ENCODE results near the gene MGME1.

GRCh38 chr20:17992224-17992637, 23.4 kb downstream of the MGME1 start:
- TF ChIP-seq, protein P1, sequence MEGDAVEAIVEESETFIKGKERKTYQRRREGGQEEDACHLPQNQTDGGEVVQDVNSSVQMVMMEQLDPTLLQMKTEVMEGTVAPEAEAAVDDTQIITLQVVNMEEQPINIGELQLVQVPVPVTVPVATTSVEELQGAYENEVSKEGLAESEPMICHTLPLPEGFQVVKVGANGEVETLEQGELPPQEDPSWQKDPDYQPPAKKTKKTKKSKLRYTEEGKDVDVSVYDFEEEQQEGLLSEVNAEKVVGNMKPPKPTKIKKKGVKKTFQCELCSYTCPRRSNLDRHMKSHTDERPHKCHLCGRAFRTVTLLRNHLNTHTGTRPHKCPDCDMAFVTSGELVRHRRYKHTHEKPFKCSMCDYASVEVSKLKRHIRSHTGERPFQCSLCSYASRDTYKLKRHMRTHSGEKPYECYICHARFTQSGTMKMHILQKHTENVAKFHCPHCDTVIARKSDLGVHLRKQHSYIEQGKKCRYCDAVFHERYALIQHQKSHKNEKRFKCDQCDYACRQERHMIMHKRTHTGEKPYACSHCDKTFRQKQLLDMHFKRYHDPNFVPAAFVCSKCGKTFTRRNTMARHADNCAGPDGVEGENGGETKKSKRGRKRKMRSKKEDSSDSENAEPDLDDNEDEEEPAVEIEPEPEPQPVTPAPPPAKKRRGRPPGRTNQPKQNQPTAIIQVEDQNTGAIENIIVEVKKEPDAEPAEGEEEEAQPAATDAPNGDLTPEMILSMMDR (IDR thresholded peaks at IDR 0.05) = no peak
- TF ChIP-seq POLR2A (IDR thresholded peaks at IDR 0.05) = no peak

Measured in uterus (tissue), 2 donors.